NT2/D1 (cell line): ENCODE measurements around the gene SEL1L3.

Source experiments
- YY1 ChIP-seq: IDR thresholded peaks from 2 replicates; pipeline ENCODE4 v1.6.1; 2011; ENCODE audit not compliant: insufficient read length, insufficient read depth
- ZNF274 ChIP-seq: IDR thresholded peaks from 2 replicates; pipeline ENCODE4 v1.6.1; 2011; ENCODE audit warnings: mild to moderate bottlenecking, low read depth, low read length

- TF ChIP-seq ZNF274 = no peak
- no peak for TF ChIP-seq YY1
These were observed 19.4 kb upstream of the SEL1L3 start for GRCh38 chr4:25882226-25882625.
